ENCODE measurements around the gene SAMHD1.
"Not testable (repeated sequence)": the region's sequence is repeated elsewhere in the genome, so short reads cannot be mapped to it uniquely, and the experiment has no call there.

The SAMHD1 gene

DNA sequence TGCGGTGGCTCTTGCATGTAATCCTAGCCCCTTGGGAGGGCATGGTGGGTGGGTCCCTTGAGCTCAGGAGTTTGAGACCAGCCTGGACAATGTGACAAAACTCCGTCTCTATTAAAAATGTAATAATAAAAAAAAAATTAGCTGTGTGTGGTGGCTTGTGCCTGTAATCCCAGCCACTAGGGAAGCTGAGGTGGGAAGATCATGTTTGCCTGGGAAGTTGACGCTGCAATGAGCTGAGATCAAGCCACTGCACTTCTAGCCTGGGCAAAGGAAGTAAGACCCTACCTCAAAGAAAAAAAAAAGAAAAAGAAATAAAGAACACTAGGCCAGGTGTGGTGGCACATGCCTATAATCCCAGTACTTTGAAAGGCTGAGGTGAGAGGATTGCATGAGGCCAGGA, 4.5 kb upstream of the SAMHD1 start:
- no peak for DNase-seq (ENCODE audit: low spot score)

DNA sequence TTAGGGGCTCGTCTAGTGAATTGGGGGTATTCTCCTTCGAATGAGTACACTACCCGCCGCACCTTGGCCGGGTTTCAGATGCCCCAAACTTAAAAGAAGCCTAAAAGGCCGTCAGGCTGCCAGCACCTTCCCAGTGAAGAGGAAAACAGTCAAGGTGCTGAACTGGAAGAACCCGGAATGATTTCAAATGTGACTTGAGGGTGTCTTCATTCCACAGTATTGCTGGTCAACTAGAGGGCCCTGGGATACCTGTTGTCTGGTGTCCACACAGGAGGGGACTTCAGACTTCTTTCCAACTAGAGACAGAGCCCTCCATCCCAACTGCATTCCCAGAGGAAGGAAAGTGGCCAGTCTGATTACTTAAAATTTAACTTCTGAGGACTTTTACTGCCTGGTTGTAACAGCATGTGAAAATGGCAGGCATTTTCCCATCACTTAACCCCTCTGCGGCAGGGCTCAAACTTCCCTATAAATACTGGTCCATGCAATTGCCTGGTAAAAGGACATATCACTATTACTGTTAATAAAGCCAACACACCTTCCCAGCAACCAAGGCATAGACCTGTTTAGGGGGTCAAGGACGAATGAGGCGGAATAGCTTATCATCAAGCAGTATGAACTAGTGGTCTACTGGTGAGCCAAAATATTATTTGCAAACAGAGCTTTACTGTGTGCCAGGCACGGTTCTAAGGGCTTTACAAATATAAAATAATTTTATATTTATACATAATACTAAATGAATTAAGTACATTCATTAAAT, 651 bp upstream of the SAMHD1 start:
- no peak for DNase-seq (ENCODE audit: low spot score)

DNA sequence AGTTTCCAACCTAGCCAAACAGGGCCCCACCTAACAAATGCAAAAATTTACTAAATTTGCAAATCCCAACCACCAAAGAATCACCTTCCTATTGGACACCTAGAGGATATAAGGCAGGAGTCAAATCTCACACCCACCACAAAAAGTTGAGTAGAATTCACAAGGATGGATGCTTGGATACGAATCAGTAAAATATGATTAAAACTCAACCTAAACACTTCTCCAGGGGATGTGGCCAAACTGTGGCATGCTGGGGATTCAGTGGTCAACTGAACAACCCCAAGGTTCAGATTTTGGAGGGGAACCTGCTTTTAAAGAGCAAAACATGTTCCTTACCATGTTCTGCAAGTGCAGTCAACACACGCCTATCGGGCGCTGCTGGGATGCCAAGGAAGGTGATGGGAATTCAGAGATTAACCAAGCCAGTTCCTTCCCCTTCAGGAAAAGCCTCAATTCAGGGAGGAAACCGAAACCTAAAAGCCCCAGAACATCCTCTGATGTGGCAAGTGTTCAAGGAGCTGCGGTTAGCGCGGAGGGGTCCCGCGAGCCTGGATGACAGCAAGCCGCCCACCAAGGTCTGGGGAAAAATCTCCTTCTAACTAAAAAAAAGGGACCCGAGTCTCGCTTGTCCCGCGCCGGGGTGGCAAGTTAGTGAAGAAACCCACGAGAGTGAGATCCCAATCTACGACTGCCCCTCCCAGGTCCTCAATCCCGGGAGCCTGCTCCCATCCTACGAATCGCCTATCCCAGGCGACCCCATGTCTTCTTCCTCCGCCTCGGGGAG, 902 bp downstream of the SAMHD1 start:
- DNase-seq (ENCODE audit: low spot score), result peak; percentile 38

DNA sequence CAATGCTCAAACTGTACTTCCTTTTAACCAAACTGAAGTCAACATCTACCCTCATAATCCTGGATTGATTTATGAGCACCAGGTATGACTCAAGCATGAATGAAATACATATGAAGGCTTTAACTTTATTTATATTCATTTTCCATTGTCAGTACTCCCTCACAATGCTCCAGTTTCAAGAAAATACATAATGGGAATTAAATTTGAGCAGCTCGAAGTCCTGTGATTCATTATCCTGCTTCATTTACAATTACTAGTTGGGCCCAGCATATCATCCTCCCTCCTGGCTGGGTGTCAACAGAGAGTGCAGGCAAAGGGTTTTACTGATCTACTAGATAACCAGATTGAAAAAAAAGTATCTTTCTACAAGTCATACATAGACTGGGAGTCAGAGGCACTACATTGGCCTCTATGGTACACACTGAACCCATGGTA, 10.1 kb downstream of the SAMHD1 start:
- no peak for DNase-seq (ENCODE audit: low spot score)

DNA sequence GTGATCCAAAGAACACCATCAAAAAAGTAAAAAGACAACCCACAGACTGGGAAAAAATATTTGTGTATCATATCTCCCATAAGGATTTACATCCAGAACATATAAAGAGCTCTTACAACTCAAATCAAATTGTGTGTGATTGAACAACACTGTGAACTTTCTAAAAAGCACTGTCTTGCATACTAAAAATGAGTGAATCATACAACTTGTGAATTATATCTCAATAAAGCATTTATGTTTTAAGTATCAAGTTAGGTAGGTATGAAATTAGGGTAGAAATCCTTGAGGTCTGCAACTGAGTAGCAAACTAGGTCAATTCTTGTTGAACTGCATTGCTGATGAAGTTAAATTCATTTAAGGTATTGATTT, 14.1 kb downstream of the SAMHD1 start:
- DNase-seq (ENCODE audit: low spot score), result no peak

DNA sequence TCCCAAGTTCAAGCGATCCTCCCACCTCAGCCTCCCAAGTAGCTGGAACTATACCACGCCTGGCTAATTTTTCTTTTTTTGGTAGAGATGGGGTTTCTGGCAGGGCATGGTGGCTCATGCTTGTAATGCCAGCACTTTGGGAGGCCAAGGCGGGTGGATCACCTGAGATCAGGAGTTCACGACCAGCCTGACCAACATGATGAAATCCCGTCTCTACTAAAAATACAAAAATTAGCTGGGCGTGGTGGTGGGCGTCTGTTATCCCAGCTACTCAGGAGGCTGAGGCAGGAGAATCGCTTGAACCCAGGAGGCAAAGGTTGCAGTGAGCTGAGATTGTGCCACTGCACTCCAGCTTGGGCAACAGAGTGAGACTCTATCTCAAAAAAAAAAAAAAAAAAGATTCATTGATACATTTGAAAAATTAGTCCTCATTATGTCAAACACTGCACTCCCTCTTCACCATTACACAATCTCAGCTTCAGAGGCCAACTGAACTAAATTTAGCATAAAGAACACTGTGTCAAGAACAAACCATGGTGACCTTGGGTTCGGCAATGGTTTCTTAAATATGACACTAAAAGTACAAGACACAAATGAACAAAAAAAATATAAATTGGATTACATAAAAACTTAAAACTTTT, 14.6 kb downstream of the SAMHD1 start:
- not testable (repeated sequence) for DNase-seq (ENCODE audit: low spot score)

DNA sequence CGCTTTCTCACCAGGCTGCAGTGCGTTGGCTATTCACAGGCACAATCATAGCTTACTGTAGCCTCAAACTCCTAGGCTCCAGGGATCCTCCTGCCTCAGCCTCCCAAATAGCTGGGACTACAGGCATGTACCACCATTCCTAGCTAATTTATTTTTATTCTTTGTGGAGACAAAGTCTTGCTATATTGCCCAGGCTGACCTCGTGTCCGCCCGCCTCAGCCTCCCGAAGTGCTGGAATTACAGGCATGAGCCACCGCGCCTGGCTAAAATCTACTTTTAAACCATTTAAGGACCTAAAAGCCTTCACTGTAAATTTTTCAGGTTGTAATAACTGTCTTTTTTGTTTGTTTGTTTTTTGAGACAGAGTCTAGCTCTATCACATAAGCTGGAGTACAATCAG, 15.2 kb downstream of the SAMHD1 start:
- DNase-seq (ENCODE audit: low spot score), result no peak

DNA sequence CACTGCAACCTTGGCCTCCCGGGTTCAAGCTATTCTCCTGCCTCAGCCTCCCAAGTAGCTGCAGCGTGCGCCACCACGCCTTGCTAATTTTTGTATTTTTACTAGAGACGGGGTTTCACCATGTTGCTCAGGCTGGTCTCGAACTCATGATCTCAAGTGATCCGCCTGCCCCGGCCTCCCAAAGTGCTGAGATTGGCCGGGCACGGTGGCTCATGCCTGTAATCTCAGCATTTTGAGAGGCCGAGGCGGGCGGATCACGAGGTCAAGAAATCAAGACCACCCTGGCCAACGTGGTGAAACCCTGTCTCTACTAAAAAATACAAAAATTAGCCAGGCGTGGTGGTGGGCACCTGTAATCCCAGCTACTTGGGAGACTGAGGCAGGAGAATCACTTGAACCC, 17.9 kb downstream of the SAMHD1 start:
- DNase-seq (ENCODE audit: low spot score), result not testable (repeated sequence)

DNA sequence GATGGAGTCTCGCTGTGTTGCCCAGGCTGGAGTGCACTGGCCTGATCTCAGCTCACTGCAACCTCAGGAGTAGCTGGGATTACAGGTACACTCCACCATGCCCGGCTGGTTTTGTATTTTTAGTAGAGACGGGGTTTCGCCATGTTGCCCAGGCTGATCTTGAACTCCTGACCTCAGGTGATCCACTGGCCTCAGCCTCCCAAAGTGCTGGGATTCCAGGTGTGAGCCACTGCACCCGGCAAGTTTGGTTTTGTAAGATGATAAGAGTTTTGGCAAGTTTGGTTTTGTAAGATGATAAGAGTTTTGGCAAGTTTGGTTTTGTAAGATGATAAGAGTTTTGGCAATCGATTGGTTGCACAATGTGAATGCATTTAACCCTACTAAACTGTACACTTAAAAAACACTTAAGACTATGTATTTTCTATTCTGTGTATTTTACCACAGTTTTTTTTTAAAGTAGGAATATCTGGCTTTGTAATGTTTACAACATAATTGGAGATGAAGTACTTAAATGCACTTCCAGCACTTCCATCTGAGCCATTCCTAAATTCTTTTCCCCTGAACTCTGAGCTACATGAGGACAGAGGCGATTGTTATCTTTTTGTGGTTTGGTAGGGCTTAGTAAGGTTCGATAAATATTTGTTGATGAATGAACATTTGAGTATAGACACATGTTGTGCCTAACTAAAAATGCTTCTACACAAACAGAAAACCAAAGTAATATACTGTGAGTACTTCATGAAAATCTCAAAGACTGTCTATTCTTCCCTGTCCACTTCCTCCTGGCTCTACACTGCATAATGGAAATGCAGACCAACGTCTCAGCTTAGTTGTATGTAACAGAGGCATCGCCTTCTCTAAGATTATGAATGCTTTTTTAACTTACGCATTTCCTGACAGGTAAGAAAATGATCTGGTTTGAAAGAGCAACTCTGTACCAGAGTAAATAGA, 18.8 kb downstream of the SAMHD1 start:
- peak; percentile 17 for DNase-seq (ENCODE audit: low spot score)

DNA sequence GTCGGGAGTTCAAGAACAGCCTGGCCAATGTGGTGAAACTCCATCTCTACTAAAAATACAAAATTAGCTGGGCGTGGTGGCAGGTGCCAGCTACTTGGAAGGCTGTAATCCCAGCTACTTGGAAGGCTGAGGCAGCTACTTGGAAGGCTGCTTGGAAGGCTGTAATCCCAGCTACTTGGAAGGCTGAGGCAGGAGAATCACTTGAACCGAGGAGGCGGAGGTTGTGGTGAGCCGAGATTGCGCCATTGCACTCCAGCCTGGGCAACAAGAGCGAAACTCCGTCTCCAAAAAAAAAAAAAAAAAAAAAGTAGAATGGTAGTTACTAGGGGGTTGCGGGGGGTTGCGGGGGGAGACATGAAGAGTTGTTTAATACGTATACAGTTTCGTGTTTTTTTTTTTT, 19.4 kb downstream of the SAMHD1 start:
- DNase-seq (ENCODE audit: low spot score), result not testable (repeated sequence)

DNA sequence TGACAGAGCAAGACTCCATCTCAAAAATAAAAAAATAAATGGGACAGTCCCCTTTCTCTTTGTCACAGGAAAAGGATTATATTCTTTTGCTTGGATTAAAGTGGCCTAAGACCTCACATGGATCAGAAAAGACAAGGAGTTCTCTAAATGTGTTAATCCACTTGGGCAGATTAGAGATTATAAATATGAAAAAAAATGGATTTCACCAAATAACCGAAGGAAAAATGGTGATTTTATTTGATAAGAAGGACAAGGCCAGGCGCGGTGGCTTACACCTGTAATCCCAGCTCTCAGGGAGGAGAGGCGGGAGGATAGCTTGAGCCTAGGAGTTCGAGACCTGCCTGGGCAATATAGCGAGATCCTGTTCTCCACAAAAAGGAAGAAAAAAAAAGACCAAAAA, 21.8 kb downstream of the SAMHD1 start:
- DNase-seq (ENCODE audit: low spot score), result no peak

DNA sequence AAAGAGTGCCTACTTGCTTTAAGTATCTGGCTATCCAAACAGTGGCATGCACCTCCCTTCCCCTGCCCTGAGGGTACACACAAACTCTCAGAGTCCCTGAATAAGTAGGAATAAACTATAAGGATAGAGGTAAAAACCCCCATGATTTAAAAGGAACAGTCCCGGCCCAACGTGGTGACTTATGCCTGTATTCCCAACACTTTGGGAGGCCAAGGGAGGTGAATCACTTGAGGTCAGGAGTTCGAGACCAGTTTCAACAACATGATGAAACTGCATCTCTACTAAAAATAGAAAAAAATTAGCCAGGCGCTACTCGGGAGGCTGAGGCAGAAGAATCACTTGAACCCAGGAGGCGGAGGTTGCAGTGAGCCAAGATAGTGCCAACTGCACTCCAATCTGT, 22.2 kb downstream of the SAMHD1 start:
- DNase-seq (ENCODE audit: low spot score), result no peak

DNA sequence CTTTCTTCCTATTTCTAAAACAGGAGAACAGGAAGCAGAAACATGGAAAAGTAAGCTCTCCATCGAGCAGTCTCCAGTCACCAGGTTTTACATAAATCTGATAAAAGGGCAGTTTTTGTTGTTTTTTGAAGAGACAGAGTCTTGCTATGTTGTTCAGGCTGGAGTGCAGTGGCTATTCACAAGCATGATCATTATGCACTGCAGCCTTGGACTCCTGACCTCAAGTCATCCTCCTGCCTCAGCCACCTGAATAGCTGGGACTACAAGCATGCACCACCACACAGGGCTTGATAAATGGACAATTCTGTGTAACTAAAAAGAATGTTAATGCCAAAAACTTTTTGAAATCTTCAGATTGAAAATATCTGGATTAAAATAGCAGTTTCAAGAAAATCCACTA, 23.8 kb downstream of the SAMHD1 start:
- DNase-seq (ENCODE audit: low spot score), result no peak

DNA sequence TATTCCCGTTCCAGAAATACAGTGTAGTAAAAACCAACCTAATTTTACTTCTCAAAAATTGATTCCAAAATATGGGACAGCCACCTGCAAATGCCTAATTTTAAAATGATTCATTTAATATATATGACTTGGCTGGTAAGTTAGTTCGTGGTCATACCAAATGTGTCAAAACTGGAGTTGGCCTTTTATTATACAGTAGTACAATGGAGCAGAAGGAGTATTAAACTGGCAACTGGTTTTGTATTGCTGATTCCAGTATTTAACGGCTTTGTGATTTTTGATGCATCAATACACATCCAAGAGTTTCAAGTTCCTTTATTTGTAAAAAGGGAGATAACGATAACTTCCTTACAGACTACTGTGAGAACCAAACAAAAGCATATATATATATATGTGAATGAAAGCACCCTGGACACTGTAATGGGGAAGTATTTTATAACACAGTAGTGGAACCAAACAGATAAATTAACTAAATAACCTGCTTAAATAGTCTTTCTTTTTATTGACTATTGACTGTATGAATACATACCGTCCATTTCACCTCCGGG, 24.8 kb downstream of the SAMHD1 start:
- DNase-seq (ENCODE audit: low spot score), result no peak

DNA sequence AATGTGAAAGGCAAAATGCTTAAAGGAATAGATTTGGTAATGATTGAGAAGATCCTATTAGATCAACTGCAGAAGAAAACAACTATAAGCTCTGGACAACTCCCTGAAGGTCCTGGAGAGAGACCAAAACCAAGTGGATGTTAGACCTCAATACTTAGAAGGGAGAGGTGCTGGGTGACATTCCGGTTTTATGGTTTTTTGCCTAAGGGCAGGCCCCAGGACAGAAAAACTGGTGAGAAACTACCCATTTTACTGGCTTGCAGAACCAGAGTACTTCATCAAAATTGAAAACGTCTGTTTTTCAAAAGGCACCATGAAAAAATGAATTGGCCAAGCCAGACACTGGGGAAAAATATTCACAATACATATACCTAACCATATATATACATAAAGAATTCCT, 26.3 kb downstream of the SAMHD1 start:
- no peak for DNase-seq (ENCODE audit: low spot score)

DNA sequence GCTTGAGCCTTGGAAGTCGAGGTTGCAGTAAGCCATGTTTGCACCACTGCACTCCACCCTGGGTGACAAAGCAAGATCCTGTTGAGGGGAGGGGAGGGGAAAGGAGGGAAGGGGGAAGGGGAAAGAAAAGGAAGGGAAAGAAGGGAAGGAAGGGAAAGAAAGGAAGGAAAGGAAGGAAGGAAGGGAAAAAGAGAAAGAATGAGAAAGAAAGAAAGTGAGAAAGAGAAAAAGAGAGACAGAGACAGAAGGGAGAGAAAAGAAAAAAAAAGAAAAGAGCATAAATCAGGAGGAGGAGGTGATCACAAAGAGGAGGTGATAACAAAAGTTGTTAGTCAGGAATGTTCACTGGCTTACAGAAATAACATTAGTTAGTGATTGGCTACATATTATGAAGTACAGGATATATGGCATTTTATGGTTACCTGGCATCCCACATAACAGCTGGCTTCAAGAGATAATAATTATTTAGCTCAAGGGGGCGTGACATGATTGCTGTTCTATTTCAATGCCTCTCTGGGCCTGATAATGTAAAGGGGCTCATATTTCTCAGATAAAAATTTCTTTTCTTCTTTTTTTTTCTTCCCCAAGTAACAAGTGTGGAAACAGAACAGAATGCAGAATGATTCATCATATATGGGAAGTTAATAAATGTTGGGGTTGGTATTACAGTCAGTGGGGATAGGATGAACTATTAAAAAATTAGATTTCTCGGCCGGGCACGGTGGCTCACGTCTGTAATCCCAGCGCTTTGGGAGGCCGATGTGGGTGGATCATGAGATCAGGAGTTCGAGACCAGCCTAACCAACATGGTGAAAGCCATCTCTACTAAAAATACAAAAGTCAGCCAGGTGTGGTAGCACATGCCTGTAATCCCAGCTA, 27.1 kb downstream of the SAMHD1 start:
- DNase-seq (ENCODE audit: low spot score), result no peak

DNA sequence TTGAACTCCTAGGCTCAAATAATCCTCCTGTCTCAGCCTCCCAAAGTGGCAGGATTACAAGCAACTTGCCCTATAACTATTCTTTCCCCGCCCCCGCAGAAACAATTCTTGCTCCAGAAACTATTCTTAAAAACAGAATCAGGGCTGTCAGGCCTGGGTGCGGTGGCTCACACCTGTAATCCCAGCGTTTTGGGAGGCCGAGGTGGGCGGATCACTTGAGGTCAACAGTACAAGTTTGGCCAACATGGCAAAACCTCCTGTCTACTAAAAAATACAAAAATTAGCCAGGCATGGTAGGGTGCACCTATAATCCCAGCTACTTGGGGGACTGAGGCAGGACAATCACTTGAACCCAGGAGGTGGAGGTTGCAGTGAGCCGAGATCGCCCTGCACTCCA, 31.2 kb downstream of the SAMHD1 start:
- DNase-seq (ENCODE audit: low spot score), result no peak

DNA sequence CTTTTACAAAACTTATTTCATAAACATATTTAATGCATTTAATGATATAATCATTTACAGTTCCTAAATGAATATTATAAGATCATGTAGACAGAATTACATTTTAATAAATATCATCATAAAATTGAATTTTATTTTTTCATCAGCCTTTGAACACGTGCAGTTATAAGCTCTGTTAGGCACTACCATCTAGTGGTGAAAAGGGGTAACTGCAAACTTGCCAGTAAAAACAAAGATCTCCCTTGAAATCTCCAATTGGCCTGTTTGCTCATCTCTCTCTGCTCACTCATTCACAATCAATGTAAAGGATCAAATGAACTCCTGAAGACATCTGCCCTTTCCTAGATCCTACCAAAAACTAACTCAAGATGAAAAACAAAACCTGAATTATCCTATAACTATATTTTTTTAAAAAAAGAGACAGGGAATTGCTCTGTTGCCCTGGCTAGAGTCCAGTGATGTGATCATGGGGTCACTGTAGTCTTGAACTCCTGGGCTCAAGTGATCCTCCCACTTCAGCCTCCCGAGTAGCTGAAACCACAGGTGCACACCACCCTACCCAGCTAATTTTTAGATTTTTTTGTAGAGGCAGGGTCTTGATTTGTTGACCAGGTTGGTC, 31.7 kb downstream of the SAMHD1 start:
- DNase-seq (ENCODE audit: low spot score), result peak; percentile 59

DNA sequence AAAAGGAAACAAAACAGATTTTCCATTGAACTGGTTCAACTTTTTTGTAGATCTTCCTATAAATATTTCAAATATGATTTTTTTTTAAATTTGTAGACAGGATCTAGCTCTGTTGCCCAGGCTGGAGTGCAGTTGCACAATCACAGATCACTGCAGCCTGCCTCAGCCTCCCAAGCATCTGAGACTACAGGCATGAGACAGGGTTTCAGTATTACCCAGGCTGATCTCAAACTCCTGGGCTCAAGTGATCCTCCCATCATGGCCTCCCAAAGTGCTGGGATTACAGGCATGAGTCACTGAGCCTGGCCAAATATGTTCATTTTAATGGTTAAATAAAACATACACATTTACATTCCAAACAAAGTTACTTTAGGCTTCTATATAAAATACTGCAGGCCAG, 33.6 kb downstream of the SAMHD1 start:
- no peak for DNase-seq (ENCODE audit: low spot score)

DNA sequence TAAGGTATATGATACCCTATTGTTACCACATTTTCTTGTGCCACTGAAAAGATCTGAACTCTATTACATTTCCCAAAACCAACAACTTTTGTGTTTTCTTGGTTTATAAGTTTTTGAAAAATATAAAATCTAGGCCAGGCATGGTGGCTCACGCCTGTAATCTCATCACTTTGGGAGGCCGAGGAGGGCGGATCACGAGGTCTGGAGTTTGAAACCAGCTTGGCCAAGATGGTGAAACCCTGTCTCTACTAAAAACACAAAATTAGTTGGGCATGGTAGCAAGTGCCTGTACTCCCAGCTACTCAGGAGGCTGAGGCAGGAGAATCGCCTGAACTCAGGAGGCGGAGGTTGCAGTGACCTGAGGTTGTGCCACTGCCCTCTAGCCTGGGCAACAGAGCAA, 34.3 kb downstream of the SAMHD1 start:
- no peak for DNase-seq (ENCODE audit: low spot score)
